Lower leg skin (tissue), 4 donors: ENCODE measurements around the gene ASPG. TPM values are rescaled to one million over a fixed set of nuclear protein-coding genes. Genes with fewer than 3 reads are reported as not detected.

Source experiments
- DNase-seq, 2 donors: peaks; one replicate each; pipeline ENCODE4 v3.0.0-alpha.2; 2019; ENCODE audit warnings: low spot score in 2 of 2
- H3K4me3 ChIP-seq: fragments of 200-600 bp; sonication (generic); 2 replicates; pipeline ENCODE4 v1.5.1; 2017; ENCODE audit warnings: mild to moderate bottlenecking, low read depth; ENCODE audit not compliant: poor library complexity, severe bottlenecking
- POLR2A ChIP-seq, 2 donors: fragments of 450-650 bp; IDR thresholded peaks; one replicate each; pipeline ENCODE4 v1.6.1; 2016 to 2017; ENCODE audit warnings: antibody characterized with exemption in 2 of 2, mild to moderate bottlenecking in 1 of 2, moderate library complexity in 1 of 2
- WGBS, 2 donors: methylation state at CpG; one replicate each; pipeline ENCODE4 v1.1.5; 2018; 5-methylcytosine and 5-hydroxymethylcytosine counted together
- intact Hi-C: fragments of 100-400 bp; cut with DNase I; formaldehyde crosslinking; loops from one replicate; pipeline ENCODE4 v1.15.0; 2023; ENCODE audit warnings: low total_unique reads
- total RNA-seq, 4 donors: library from RNA; depleted of rRNA; stranded (reverse); fragments of >200 nt; gene quantifications; one replicate each; pipeline ENCODE4 v1.1.0, GENCODE V29; 2016
- TF ChIP-seq, protein P1 (sequence below), 3 donors: fragments of 450-650 bp; IDR thresholded peaks; one replicate each; pipeline ENCODE4 v1.5.1; 2016; ENCODE audit warnings: antibody characterized with exemption in 3 of 3, mild to moderate bottlenecking in 3 of 3, moderate library complexity in 2 of 3

The ASPG gene
- total RNA-seq, 4 donors from 2014 or later = 12.1 to 56.6 (median 25.4) TPM

DNA sequence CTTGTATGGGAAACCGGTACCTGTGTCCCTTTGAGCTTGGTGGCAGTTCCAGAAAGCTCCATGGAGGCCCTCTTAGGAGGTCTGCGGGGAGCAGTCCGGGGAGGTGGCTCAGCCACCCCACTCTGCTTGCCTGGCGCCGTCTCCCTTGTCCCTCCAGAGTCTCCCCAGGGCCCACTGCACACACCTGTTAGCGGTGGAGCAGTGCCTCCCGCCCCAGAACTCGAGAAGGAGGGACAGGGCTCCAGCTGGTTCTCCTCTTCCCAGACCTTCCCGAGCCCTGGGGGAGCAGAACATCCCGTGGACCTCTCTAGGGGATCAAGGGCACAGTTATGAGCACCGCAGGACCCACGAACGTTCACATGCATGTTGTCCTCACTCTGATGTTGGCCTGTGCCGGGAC lies 10.8 kb downstream of the ASPG start:
- TF ChIP-seq, protein P1, sequence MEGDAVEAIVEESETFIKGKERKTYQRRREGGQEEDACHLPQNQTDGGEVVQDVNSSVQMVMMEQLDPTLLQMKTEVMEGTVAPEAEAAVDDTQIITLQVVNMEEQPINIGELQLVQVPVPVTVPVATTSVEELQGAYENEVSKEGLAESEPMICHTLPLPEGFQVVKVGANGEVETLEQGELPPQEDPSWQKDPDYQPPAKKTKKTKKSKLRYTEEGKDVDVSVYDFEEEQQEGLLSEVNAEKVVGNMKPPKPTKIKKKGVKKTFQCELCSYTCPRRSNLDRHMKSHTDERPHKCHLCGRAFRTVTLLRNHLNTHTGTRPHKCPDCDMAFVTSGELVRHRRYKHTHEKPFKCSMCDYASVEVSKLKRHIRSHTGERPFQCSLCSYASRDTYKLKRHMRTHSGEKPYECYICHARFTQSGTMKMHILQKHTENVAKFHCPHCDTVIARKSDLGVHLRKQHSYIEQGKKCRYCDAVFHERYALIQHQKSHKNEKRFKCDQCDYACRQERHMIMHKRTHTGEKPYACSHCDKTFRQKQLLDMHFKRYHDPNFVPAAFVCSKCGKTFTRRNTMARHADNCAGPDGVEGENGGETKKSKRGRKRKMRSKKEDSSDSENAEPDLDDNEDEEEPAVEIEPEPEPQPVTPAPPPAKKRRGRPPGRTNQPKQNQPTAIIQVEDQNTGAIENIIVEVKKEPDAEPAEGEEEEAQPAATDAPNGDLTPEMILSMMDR (IDR thresholded peaks at IDR 0.05) = no peak
- no peak for TF ChIP-seq POLR2A (IDR thresholded peaks at IDR 0.05)
- DNase-seq = no peak
- intact Hi-C loops = no loop called here
- no peak overlapping the region for H3K4me3 ChIP-seq
- WGBS, 2 donors = 86% methylated on average over 13 of the region's 14 CpGs

GRCh38 chr14:104096751-104097700 lies 11.5 kb downstream of the ASPG start:
- H3K4me3 ChIP-seq = no peak overlapping the region
- TF ChIP-seq POLR2A (IDR thresholded peaks at IDR 0.05) = no peak
- TF ChIP-seq, protein P1 (IDR thresholded peaks at IDR 0.05) = no peak
- intact Hi-C loops = no loop called here

DNA sequence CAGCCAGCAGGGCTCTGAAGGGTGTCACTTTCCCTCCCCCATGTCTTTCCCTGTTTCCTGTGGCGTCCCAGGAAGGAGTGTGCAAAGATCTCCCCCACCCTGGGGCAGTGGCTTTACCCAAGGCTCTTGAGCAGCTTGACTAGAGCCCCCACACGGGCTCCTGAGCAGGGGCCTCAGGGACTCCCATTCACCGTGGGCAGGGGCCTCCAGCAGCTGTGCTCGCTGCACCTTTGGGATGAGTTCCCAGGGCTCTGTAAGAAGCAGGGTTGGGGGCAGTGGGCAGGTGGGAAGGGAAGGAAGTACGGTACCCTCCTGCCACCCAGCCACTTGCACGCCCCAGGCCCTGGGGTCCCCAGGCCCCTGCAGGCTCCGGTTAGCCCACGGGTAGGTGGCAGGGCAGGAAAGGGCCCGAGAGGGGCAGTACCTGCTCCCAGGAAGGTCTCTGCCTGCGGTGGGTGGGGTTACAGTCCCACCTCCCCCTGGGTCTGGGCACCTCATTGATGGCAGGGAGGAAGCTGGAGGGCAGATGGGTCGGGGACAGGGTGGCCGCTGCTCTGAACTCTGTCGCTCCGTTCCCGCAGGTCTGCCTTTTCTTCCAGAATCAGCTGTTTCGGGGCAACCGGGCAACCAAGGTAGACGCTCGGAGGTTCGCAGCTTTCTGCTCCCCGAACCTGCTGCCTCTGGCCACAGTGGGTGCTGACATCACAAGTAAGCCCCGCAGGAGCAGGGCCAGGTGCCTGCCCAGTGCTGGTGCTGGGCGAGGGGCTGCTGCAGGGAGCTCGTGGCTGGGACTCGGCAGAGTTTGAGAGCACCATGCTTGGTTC lies 13.0 kb downstream of the ASPG start:
- DNase-seq = no peak

More at GRCh38 chr14:104096751-104097700, 11.5 kb downstream of the ASPG start:
- no peak for DNase-seq
- WGBS, 2 donors = 72 to 74% methylated on average over 18 to 23 of the region's 25 CpGs

DNA sequence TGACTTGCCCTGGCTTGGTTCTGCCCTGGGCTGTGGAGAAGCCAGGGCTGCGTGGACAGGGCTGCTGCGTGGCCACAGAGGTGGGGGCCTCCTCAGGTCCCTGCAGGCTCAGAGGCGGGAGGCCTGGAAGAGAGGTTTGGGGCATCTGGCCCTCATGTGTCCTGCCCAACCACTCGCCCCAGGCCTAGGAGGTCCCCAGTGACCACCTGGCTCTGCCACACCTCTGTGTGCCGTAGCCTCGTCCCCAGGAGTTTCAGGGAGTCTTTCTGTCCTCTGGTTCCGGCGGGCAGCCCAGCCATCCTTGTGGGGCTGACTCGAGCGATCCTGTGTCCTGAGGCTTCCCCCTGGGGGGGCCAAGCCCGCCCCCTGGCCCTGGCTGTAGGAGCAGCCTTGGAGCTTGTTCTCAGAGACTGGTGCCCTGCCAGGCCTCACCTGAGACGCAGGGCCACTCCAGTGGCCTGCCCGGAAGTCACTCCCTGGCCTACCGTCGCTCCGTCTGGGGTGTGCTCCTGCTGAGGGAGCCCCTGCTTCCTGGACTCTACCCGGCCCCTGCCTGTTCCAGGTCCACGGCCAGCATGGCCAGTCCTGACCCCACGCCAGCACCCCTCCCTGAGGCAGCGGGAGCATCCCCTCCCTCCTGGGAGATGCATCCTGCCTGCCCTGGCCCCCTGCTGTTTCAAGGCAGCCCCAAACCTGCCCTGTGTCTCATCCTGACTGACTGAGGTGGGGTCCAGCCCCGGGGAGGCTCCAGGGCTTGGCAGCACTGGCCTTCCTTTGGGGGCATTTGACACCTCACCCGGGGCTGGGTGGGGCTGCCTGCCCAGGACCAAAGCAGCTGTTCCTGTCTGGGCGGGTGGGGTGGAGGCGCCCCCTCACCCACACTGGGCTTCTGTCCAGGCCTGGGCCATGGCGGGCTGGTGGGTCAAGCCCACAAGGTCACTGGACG lies 13.9 kb downstream of the ASPG start:
- H3K4me3 ChIP-seq = no peak overlapping the region
- TF ChIP-seq, protein P1 (IDR thresholded peaks at IDR 0.05) = no peak
- TF ChIP-seq POLR2A (IDR thresholded peaks at IDR 0.05) = no peak
- whole genome bisulfite sequencing, 2 donors = 57 to 76% methylated on average over 17 to 19 of the region's 26 CpGs
- intact Hi-C loops = no loop called here
- no peak for DNase-seq

More for the DNA sequence above, 13.0 kb downstream of the ASPG start:
- intact Hi-C loops = no loop called here
- TF ChIP-seq POLR2A (IDR thresholded peaks at IDR 0.05) = no peak
- TF ChIP-seq, protein P1 (IDR thresholded peaks at IDR 0.05) = no peak
- no peak overlapping the region for H3K4me3 ChIP-seq
- 65 to 79% methylated on average over 14 to 21 of the region's 25 CpGs for WGBS, 2 donors
